HG03342 (cell line): ENCODE data around the gene KCNN4.

Experiments
- ATAC-seq: cut with Tn5 transposase; IDR thresholded peaks from one replicate; pipeline ENCODE4 v1.9.1; 2021; ENCODE audit warnings: mild to moderate bottlenecking, moderate library complexity; ENCODE audit not compliant: unreplicated experiment

Gene KCNN4

DNA sequence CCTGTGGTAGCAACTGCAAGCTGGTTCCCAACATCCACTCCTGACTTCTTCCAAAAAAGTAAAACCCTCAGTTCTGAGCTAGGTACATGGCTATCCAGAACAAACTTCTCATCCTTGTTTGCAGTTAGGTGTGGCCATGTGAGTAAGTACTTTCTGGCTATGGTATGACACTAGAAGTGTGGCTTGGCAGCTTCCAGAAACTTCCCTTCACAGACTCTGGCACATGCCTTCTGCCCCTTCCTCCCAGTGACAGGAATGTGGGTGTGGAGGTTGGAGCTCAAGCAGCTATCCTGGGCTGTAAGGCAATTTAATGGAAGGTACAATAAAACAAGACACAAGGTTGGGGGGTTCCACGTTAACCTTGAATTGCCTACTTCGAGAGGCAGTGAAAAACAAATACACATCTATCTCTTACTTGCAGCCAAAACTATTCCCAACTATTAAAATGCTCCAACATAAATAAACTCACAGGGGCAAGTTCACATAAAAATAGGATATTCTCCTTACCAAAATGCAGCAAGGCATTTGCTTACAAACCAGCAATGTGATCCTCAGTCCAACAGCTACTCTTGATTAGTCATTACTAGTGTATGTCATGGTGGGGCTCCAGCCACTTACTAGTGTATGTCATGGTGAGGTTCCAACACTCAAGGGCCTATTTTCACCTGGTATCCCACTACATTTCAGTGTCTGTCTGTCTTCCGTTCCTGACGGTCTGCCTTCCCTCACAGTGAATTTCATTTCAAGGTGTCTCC, 29.1 kb downstream of the KCNN4 start:
- no peak for ATAC-seq

DNA sequence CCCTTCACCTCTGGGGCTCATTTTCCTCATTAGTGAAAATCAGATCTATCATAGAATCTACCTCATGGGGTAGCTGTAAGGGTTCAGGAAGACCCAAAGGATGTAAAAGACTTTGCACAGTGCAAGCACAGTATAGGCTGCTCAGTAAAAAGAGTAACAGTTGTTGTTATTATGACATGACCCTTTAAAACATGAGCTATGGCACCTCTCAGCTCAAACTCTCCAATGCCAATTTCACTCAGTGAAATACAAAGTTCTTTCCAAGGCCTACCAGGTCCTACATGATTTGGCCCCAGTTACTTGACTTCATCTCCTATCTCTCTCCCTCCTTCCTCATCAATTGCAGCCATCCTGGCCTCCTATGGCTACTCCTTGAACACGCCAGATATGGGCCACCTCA, 30.9 kb downstream of the KCNN4 start:
- no peak for ATAC-seq

DNA sequence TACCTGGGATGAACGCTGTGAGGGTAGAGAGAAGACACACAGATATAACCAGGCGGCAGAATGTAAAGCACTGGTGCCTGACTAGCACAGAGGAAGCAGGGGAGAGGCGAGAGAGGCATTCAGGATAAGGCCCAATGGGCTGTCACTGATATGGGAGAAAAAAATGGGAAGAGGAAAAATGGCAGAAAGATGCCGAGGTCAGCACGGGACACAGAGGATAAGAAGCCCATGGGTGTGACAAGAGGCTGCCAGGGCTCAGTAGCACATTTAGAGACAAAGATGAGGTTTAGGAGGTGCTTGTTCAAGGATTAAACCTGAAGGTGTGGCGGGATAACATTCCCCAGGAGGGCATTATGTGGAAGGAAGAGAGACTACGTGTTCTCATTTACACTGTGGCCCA, 31.6 kb downstream of the KCNN4 start:
- ATAC-seq: no peak

DNA sequence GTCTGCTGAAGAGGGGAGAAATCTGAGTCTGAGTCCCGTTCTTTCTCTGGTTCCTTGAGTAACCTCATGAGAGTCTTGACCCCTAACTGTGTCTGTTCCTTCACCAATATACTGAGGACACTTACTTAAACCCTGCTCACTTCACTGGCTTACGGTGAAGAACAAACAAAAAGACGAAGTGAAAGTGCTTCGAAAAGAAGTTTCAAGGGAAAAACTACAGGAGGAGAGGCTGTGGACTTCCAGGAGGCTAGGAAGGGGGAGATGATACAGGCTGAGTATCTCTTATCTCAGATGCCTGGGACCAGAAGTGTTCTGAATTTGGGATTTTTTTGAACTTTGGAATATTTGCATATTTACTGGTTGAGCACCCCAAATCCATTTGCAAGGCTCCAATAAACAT, 32.1 kb downstream of the KCNN4 start:
- no peak for ATAC-seq

DNA sequence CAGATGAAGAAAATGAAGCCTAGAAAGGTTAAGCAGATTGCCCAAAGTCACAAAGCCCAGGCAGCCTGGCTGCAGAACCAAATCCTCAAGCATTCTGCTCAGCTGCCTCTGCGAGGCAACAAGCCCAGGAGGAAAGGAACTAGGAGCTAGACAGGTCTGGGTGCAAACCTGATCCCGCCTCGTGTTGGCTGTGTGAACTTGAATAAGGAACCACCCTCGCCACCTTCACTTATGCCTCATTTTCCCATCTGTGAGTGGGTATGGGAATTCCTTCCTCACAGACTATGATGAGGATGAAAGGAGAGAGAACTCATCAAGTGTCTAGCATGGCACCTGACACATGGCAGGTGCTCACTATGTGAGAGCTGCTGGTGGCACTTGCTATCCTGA, 32.6 kb downstream of the KCNN4 start:
- ATAC-seq: no peak

DNA sequence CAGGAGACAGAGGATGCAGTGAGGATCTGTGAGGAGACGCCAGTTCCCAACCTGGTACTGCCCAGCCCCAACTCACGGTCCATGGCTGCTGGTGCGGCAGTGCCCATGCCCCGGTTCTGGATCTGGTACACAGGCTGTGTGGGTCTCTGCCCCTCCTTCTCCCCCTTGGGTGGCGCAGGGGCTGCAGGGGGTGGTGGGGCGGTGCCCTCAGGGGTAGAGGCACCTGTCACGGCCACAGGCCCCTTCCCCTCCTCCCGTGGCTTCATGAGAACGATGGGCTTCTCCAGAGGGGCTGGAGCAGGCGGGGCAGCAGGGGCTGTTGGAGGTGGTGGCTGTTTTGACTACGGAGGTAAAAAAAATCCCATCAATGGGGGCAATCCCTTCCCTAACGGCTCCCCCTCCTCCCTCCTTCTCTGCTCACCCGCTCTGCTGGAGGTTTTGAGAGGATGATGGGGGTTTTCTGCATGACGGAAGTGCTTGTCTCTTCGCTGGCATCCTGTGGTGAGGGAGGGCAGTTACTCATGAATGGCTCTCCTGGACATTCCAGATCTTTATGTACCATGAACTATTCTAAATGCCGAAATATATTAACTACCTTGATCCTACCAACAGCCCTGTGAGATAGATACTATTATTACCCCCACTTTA, 33.1 kb downstream of the KCNN4 start:
- ATAC-seq: no peak

DNA sequence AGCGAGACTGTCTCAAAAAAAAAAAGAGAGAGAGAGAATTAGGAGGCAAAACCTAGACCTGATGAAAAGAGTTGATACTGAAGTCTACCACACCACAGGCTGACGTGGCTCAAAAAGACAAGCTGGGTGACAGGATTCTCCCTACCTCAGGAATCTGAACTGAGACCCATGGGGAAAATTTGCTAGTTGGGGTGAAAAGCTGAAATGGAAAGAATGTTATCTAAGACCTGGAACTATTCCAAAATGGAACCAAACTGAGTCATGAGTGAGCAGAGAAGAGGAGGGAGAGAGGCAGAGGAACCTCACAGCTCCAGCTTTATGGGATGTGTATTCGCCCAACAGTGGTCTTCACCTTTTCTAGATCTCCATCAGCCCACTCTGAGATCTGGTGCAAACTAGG, 37.7 kb downstream of the KCNN4 start:
- ATAC-seq: no peak

DNA sequence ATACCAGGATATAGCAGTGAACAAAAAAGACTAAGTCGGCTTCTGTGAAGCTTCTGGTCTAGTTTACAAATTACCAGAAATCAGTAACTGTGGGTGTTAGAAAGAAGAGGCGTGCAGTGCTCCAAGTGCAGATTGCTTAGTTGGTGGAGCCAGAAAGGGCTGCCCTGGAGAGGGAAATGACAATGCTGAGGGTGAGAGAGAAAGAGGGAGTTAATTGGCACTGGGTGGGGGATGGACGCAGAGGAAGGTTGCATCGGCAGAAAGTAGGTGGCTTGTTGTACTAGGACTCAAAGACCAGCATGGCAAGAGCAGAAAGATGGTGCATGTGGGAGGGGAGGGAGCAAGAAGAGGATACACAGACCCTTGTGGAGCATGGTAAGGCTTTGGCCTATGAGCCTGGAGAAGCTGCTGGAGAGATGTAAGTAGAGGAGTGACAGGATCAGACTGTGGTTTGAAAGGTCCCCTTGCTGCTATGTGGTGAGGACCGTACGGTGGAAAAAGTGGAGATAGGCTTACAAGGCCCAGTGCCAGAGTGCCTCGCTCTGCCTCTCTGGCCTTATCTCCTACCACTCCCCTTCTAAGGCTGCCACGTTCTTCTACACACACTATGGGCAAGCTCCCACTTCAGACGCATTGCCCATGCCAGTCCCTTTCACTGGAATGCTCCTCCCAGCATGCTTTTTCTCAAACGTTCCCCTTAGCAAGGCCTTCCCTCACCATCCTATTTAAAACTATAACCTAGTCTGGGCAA, 39.5 kb downstream of the KCNN4 start:
- ATAC-seq: no peak

DNA sequence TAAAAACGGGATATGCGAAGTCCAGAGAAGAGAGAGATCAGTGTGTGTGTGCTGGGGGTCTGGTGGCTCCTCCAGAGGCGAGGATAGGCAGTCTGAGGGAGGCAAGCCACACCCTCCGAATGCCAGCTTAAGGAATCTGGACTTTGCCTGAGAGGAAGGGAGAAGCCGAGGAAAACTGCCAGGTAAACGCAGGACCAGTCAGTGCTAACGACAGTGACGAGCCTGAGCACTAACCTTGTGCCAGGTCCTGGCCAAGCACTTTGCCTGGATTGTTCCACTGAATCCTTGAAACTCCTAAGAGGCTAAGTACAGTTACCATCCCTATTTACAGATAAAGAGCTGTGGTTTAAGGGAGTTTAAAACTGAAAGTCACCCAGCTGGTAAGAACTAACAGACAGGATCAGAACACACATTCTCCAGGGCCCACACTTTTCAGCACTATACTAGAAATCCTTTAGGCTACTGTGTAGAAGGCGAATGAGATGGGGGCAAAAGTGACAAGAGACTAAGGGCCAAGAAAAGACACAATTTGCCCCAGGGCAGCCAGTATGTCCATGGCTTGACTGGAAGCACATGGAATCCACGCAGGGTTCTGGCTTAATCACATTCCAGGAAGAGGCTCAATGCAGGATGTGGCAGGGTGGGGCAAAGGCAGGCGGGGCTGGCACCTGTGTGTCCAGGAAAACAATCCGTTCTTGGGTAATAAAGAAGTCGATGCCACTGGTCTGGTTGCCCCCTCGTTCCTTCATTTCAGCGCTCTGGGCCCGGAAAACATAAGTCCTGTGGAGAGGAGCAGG, 41.1 kb downstream of the KCNN4 start:
- ATAC-seq: no peak

DNA sequence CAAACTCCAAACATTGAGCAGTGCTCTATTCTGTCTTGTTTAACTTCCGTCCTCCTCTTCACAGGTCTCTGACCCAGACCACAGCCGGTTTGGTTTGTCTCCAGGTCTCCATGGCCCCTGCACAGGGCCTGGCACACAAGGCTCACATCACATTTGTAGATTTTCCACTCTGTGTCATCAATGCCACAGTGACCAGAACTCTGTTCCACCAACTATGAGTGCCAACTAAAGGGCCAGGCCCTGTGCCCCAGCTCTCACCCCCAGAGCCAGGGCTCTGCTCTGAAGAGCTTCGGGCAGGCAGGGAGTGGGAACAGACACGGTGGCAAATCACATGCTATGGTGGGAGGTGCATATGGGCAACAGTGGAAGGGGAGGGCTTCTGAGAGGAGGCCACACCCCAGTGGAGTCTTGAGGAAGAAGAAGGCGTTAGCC, 42.0 kb downstream of the KCNN4 start:
- ATAC-seq: no peak

DNA sequence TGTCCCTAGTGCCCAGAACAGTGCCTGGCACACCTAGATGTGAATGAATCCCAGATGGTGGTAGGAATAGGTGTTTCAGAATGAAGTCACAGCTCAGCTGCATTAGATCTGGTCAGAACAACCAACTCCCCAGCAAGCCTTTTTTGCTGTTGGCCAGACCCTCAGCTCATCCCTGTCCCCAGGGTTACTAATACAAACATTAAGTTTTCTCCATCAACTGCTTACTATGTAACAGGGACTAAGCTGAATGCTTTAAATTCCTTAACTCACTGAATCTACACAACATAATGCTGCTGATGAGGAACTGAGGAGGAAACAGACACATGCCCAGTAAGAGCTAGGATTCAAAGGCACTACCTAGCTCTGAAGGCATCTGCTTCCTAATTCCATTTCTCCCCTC, 44.8 kb downstream of the KCNN4 start:
- ATAC-seq: no peak

DNA sequence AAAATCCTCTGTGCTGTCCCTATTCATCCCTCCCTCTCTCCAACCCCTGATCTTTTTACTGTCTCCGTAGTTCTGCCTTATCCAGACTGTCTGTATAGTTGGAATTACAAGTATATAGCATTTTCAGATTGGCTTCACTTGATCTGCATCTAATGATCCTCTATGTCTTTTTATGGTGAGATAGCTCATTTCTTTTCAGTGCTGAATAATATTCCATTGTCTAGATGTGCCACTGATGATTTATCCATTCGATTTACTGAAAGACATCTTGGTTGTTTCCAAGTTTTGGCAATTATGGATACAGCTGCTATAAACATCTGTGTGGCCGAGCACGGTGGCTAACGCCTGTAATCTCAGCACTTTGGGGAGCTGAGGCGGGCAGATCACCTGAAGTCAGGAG, 45.8 kb downstream of the KCNN4 start:
- ATAC-seq: no peak

DNA sequence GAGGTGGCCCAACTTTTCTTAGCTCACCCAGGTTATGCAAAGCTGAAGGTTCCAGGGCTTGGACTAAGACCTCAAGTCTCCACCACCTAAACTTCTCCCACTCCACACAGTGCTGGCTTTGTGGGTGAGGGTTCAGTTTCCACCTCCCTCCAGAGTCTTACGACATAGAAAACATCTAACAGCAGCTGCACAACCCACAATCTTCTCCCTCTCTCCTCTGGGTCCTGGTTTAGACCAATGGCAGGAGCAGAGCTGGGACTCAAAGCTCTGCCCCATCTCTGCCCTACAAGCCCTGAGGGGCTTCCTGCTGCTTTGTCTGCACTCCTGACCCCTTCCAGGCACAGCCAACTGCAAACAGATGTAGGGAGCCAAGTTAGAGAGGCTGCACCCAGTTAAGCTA, 48.9 kb downstream of the KCNN4 start:
- ATAC-seq: no peak

DNA sequence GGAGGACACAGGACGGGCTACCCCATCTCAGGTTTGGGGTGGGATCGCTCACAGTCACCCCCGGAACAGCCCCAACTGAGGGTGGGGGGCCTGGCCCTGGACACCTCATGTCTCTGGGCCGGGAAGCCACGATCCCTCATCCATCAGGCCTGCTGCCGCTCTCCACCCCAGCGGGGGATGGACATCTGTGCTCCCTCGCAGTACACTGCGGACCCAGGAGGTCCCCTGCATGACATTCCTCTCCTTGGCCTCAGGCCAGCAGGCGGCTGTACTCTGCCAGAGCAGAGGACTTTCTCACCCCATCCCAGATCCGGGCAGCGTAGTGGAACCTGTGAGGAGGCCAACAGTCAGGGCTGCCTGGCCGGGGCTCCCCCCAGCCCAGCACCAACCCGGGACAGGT, 49.4 kb downstream of the KCNN4 start:
- no peak for ATAC-seq

DNA sequence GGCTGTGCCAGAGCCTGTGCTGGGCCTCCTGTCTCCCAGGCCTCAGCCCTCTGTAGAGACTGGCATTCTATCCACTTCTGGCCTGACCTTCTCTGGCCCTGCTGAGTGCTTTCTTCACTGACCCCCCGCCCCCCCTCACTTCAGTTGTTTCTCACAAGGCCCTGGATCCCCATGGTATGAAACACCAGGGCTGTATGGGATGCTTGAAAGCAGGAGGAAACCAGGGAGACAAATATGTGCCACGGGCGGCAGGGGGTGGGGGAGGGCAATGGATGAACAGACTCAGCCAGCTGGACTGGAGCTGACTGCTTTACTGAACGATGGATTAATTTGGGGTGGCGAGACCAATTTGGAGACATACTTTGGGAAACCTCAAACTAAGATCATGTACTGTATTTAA, 50.9 kb downstream of the KCNN4 start:
- ATAC-seq: no peak

DNA sequence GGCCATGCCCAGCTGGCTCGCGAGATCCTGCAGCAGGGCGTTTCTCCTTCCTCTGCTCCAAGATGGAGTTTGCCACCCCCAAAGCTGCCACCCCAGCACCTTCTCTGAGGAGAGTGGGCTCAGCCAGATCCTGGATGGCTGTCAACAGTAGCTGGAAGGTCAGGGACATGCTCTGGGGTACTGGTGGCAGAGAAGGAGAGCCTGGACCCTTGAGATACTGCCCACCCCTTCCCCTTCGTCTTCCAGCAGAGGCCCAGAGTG, 53.2 kb downstream of the KCNN4 start:
- ATAC-seq: no peak

DNA sequence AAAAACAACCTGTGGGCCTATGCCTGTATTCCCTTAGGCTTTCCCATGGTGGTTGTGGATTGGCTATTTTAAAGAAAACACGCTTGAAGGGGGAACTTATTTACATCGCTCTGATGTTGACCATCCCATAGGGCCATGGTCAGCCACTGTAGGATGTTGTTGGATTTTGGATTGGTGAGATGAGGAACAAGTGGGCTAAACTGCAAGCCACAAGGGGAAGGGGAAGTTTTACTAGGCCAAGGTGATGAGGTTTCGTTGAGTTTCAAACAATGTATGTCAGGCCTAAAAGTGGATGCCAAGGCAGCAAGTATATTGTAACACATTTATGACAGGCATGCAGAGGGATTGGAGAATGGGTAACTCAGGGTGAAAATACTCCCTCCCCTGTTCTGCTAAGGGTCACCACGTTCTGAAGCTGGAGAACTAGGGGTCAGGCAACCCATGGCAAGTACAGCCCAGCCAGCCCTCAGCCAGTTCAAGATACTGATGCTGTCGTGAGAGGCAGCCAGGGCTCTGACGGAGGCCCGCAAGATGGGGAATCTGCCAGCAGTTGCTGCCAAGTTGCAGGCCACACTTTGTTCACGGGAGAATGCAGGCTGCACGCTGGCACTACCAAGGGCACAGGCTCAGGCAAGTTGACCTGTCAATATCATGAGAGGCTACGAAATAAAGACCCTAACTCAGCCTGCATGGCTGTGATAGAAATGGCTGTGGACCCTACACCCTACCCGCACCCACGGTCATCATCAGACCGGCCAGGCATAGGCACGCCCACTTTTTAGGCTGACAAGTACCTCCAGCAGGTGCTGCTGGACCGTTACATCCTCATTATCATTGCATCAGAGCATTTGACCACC, 53.8 kb downstream of the KCNN4 start:
- ATAC-seq: no peak

DNA sequence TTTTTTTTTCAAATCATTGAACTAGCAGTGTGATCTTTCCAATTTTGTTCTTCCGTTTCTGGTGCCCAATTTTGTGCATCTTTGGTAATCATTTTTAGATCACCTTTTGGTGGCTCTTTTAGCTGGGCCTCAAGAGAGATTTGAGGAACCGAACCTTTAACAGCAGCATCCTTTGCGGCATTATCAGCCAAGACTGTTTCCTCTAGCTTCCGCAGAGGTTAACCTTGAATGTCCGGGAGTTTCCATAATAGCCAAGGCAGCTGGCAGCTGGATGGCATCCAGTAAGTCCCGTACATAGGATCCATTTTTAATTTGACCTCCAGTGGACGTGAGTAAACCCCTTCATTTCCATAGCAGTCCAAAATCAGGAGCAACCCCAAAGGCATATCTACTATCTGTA, 55.3 kb downstream of the KCNN4 start:
- no peak for ATAC-seq

DNA sequence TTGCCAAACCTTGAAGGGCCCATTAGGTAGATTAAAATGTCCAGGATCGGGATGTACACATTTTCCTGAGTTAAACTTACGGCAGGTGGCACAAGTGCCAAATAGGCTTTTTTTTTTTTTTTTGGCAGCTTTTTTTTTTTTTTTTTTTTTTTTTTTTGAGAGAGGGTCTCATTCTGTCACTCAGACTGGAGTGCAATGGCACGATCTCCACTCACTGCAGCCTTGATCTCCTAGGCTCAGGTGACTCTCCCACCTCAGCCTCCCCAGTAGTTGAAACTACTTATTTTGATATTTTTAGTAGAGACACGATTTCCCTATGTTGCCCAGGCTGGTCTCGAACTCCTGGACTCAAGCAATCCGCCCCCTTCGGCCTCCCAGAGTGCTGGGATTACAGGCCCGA, 55.9 kb downstream of the KCNN4 start:
- no peak for ATAC-seq

DNA sequence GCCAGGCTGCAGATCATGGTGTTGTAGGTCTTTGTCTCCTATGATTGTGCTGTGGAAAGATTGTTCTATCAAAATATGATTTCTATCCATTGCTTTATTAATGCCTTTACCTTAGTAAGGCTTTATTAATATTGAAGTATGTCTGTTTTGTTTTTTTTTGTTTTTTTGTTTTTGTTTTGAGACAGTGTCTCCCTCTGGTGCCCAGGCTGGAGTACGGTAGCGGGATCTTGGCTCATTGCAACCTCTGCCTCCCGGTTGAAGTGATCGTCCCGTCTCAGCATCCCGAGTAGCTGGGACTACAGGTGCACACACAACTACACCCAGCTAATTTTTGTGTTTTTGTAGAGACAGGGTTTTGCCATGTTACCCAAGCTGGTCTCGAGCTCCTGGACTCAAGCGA, 57.2 kb downstream of the KCNN4 start:
- no peak for ATAC-seq
